RWPE2 (cell line): ENCODE measurements around the gene STUB1.
"Not testable (repeated sequence)": the region's sequence is repeated elsewhere in the genome, so short reads cannot be mapped to it uniquely, and the experiment has no call there.

Experiments used
- ATAC-seq: fragments of 200-7000 bp; cut with Tn5 transposase; 3 replicates; pipeline ENCODE4 v1.9.1; 2021; ENCODE audit warnings: low read depth
- DNase-seq: peaks from one replicate; pipeline ENCODE4 v3.0.0-alpha.2; 2020; ENCODE audit warnings: low spot score
- H3K27ac ChIP-seq: fragments of 450-650 bp; 2 replicates; pipeline ENCODE4 v1.5.1; 2017; ENCODE audit warnings: mild to moderate bottlenecking; ENCODE audit not compliant: poor library complexity, severe bottlenecking
- H3K27me3 ChIP-seq: fragments of 250-450 bp; sonication (Bioruptor Pico); 2 replicates; pipeline ENCODE4 v1.5.1; 2021; ENCODE audit warnings: mild to moderate bottlenecking, moderate library complexity; ENCODE audit not compliant: insufficient read depth, poor library complexity, severe bottlenecking
- H3K36me3 ChIP-seq: fragments of 250-450 bp; sonication (Bioruptor Pico); 2 replicates; pipeline ENCODE4 v1.5.1; 2020; ENCODE audit warnings: low read depth, mild to moderate bottlenecking, moderate library complexity
- H3K4me1 ChIP-seq: fragments of 250-450 bp; sonication (Bioruptor Pico); 2 replicates; pipeline ENCODE4 v1.5.1; 2021; ENCODE audit warnings: mild to moderate bottlenecking, moderate library complexity; ENCODE audit not compliant: insufficient read depth, poor library complexity, severe bottlenecking
- H3K4me3 ChIP-seq: fragments of 250-450 bp; sonication (Bioruptor Pico); 2 replicates; pipeline ENCODE4 v1.5.1; 2021; ENCODE audit warnings: mild to moderate bottlenecking, moderate library complexity; ENCODE audit not compliant: severe bottlenecking
- H3K9me3 ChIP-seq: fragments of 250-450 bp; sonication (Bioruptor Pico); 2 replicates; pipeline ENCODE4 v1.5.1; 2021; ENCODE audit warnings: mild to moderate bottlenecking, moderate library complexity; ENCODE audit not compliant: severe bottlenecking
- CTCF ChIP-seq: fragments of 450-650 bp; IDR thresholded peaks from one replicate; pipeline ENCODE4 v1.5.1; 2017; ENCODE audit warnings: mild to moderate bottlenecking, moderate library complexity; ENCODE audit not compliant: poor library complexity, severe bottlenecking

Gene STUB1

GRCh38 chr16:687499-687898 lies 7.3 kb downstream of the STUB1 start:
- Histone ChIP-seq H3K4me3 (no peak overlapping the region), H3K9me3 (no peaks in the 10 kb centered on the region), H3K36me3 (peaks cover 29% of the 10 kb centered on the region), H3K27ac (no peak overlapping the region), H3K4me1 (peaks cover 5% of the 10 kb centered on the region), H3K27me3 (no peaks in the 10 kb centered on the region)
- no peak for ATAC-seq
- no peak for TF ChIP-seq CTCF
- no peak for DNase-seq

GRCh38 chr16:689175-689897 lies 9.1 kb downstream of the STUB1 start:
- Histone ChIP-seq H3K27ac (peak overlapping the region; percentile 38), H3K27me3 (no peaks in the 10 kb centered on the region), H3K9me3 (no peaks in the 10 kb centered on the region), H3K4me3 (peak overlapping the region; percentile 92), H3K36me3 (peaks cover 17% of the 10 kb centered on the region), H3K4me1 (peaks cover 5% of the 10 kb centered on the region)
- no peak for TF ChIP-seq CTCF
- ATAC-seq (no peak; the same call in 2 of the 3 replicates), DNase-seq (no peak)

GRCh38 chr16:691242-691641 lies 11.0 kb downstream of the STUB1 start:
- H3K36me3 ChIP-seq, ATAC-seq, H3K4me3 ChIP-seq, H3K4me1 ChIP-seq, H3K27ac ChIP-seq, H3K9me3 ChIP-seq, DNase-seq, H3K27me3 ChIP-seq: not testable (repeated sequence)

DNA sequence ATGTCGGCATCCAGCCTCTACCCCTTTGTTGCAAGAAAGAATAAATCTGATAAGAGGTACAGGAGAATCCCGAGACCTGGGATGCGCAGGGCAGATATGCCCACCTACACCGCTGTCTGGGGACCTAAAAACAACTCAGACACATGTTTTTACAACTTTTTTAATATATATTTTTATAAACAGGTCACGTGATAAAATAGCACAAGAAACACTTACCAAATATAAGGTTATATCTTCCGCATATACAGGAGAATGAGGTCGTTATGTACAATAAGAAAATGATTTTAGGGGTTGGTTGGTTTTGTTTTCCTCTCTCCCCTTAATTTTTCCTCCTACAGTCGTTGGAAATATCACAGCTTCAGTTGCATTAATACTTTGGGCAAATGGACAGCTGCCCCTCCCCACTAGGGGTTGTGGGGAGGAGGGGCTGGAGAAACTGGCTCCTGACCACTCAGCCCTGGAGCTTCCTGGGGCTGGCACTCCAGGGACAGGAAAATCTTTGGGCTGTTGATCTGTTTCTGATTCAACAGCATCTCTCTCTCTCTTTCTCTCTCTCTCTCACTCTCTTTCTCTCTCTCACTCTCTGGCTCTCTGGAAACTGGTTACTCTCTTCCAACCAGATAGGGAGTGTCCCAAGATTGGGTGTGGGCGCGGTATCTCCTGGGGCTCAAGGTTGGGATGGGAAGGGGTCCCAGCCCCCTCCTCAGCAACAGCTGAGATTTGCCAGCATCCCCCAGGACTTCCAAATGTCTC lies 12.3 kb downstream of the STUB1 start:
- TF ChIP-seq CTCF = no peak
- Histone ChIP-seq H3K9me3 (no peaks in the 10 kb centered on the region), H3K27me3 (no peaks in the 10 kb centered on the region), H3K4me1 (peaks cover 5% of the 10 kb centered on the region), H3K36me3 (no peaks in the 10 kb centered on the region), H3K4me3 (no peak overlapping the region), H3K27ac (no peak overlapping the region)
- ATAC-seq = no peak
- no peak for DNase-seq

DNA sequence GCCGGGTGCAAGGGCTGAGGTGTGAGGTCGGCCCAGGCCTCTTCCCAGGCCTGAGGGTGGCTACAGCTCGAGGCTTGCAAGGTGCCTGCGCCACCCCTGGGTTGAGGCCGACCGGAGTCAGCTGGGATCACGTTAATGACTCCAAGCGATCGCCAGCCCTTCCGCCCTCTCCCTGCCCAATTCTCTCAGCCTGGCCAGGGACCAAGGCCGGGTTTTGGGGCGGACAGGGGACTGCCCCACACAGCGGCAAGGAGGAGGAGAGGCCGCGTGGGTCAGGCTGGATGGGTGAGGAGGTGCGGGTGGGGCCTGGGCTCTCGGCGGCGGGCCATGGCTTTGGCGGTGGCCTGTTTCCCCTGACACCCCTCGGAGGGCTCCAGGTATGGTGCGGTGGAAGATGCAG lies 13.2 kb downstream of the STUB1 start:
- Histone ChIP-seq H3K4me3 (no peak overlapping the region), H3K36me3 (no peaks in the 10 kb centered on the region), H3K27ac (no peak overlapping the region), H3K4me1 (peaks cover 5% of the 10 kb centered on the region), H3K27me3 (no peaks in the 10 kb centered on the region), H3K9me3 (no peaks in the 10 kb centered on the region)
- no peak for ATAC-seq
- DNase-seq = no peak
- TF ChIP-seq CTCF = no peak
